NB4 (cell line): ENCODE results near the gene TEPSIN.

Experiments used
- DNase-seq: peaks from one replicate; pipeline ENCODE4 v3.0.0; 2010; ENCODE audit warnings: low read depth
- H3K4me3 ChIP-seq: one replicate; pipeline ENCODE4 v1.5.1; 2011; ENCODE audit warnings: mild to moderate bottlenecking, low read depth, low read length, moderate library complexity
- CTCF ChIP-seq: IDR thresholded peaks from one replicate; pipeline ENCODE4 v1.5.1; 2012; ENCODE audit warnings: low read depth, low read length
- MAX ChIP-seq: IDR thresholded peaks from 2 replicates; pipeline ENCODE4 v1.6.1; 2011; ENCODE audit warnings: low read depth, low read length
- MYC ChIP-seq: IDR thresholded peaks from 2 replicates; pipeline ENCODE4 v1.6.1; 2011; ENCODE audit warnings: low read depth, low read length
- POLR2A ChIP-seq: IDR thresholded peaks from 2 replicates; pipeline ENCODE4 v1.6.1; 2011; ENCODE audit warnings: mild to moderate bottlenecking; ENCODE audit not compliant: insufficient read length; ENCODE audit errors: extremely low read depth

TEPSIN gene

GRCh38 chr17:81222906-81223761, 15.7 kb downstream of the TEPSIN start, which contains the start of gene CEP131:
TSS of gene CEP131 (minus strand) at chr17:81222965. CDS start at chr17:81220056, 2,909 bp downstream.
- TF ChIP-seq POLR2A (peak; percentile 27), CTCF (no peak), MYC (0 out of 2 replicates have a peak, but pooled peaks have one; percentile 27), MAX (peak; percentile 46; the same call in 1 of the 2 replicates)
- peak within 1 kb of the TSS; percentile 49 for H3K4me3 ChIP-seq
- DNase-seq: peak; percentile 98

GRCh38 chr17:81222620-81222905, 16.3 kb downstream of the TEPSIN start:
- peak overlapping the region; percentile 49 for H3K4me3 ChIP-seq
- TF ChIP-seq MAX: no peak
- no peak for TF ChIP-seq MYC
- no peak for TF ChIP-seq CTCF
- no peak for TF ChIP-seq POLR2A
- no peak for DNase-seq

- no peak for DNase-seq
- TF ChIP-seq POLR2A: no peak
- no peak for TF ChIP-seq MYC
- no peak for TF ChIP-seq MAX
- TF ChIP-seq CTCF: no peak
- peak overlapping the region; percentile 49 for H3K4me3 ChIP-seq
Measured at GRCh38 chr17:81221842-81222619, 16.8 kb downstream of the TEPSIN start.

GRCh38 chr17:81221371-81221841, 17.4 kb downstream of the TEPSIN start:
- H3K4me3 ChIP-seq: no peak overlapping the region
- peak; percentile 54 for DNase-seq
- no peak for TF ChIP-seq MYC
- TF ChIP-seq POLR2A: no peak
- TF ChIP-seq MAX: no peak
- no peak for TF ChIP-seq CTCF

GRCh38 chr17:81219476-81220180, 19.2 kb downstream of the TEPSIN start:
- DNase-seq: no peak
- no peak for TF ChIP-seq CTCF
- no peak for TF ChIP-seq MYC
- no peak for TF ChIP-seq MAX
- no peak for TF ChIP-seq POLR2A

More at GRCh38 chr17:81219476-81220180, 19.2 kb downstream of the TEPSIN start:
- H3K4me3 ChIP-seq: no peak overlapping the region
